Measurements from ENCODE around the gene CNIH2.

Gene CNIH2

DNA sequence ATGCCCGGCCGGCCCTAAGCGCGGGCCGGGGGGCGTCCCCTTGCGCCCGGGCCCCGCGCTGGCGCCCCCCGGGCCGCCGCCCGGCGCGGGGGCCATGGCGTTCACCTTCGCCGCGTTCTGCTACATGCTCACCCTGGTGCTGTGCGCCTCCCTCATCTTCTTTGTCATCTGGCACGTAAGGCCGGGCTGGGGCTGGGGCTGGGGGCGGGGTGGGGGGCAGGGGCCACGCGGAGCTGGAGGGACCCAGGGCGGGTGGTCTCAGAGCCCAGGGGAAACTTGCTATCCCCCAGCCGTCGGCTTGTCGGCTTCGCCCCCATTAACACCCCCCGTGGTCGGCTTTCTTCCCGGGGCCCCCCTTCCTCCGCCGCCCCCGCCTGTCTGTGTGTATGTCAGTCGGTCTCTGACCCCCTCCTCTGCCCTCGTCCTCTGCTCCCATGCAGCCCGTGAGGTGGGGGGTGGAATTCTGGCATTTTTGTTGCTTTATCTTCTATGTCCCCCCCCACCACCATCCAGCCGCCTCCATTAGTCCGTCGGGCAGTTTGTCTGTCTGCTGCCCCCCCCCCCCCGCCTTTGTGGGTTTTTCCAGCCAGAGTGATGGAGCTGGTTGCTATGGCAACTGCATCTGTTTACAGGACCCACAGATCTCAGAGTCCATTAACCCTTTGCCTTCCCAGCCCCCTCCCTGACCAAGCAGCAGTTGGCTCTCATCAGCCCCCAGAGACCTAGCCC is 552 bp downstream of the CNIH2 start:
- peak; percentile 50 for DNase-seq

DNA sequence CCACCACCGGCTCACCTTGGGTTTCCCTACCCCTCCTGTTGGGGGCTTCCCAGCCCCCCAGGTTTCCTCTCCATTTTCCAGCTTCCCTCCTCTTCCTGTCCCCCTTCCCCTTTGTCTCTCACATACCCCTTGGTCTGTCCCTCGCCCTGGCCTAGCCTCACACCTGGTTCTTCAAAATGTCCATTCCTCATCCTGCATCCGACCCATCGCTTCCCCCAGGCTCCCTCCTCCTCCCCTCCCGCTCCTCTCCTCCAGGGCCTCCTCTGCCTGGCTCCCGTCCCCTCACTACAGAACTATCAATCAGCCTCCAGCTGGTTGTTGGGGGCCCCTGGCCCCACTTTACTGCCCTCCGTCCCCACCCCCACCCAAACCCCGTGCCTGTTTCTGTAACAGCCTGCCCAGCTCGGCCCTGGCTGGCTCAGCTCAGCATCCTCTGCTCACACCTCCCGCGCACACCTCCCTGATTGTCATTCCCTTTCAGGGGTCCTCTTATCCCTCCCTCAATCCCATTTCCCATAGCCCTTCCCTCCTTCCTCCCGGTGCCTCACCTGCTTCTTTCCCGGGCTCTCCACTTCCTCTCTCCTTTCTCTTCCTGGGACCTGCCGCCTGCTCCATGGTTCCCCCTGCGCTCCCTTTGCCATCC is 1.2 kb downstream of the CNIH2 start:
- peak; percentile 71 for DNase-seq

DNA sequence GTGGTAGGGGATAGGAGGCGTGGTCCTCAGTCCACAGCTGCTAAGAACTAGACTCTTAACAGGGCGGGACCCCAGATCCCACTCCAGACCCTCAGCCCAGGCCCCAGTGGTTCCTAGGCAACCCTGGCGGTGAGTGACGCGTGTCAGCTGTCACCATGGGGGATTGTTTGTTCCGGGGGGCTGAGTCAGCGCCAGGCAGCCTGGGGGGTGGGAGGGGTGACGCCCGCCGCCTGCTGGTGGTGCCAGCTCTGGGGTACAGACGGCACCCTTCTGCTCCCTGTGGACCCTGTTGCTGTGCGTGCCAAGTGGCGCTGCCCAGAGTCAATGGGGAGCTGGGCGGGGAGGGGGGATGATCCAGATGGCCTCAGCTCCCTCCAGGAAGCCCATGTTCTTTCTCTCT is 2.5 kb downstream of the CNIH2 start:
- DNase-seq = peak; percentile 92

DNA sequence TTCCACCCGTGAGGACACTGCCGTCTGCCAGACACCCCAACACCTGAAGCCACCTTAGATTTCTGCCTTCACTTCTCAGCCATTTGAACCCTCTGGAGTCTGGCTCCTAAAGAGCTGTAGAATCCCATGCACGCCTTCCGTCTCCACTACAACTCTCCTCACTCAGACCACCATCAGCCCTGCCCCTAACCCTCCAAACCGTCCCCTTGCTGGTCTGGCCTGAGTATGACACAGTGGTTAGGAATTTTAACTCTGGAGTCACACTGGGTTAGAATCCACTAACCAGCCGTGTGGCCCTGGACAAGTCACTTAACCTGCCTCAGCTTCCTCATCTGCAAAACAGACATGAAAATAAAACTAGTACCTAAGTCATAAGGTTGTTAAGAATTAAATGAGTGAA is 3.0 kb downstream of the CNIH2 start:
- DNase-seq = no peak

DNA sequence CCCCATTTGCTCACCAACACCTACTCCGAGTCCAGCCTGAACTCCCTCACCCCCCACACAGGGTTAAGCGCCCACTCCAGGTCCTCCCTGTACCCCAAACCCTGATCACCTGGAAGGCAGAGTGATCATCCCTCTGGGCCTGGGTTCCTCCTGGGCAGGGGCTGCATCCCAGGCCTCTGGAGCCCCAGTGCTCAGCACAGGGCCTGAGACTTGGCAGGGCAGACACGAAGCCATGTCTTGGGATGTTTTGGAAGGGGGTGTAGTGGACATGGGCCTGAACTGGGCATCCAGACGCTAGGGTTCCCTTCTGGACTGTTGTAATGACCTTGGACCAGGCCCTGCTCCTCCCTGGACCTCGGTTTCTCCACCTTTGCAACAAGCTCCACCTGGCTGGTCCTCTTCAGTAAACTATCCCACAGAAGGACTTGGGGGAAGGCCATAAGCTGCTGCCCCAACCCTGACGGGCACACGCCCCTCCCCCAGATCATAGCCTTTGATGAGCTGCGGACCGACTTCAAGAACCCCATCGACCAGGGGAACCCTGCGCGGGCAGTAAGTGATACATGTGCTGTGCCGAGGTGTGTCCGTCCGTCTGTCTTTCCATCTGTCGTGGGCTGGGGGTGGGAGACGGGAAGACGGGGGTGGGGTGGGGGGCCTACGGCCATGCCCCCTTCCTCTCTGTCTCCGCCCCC is 3.9 kb downstream of the CNIH2 start:
- no peak for DNase-seq

DNA sequence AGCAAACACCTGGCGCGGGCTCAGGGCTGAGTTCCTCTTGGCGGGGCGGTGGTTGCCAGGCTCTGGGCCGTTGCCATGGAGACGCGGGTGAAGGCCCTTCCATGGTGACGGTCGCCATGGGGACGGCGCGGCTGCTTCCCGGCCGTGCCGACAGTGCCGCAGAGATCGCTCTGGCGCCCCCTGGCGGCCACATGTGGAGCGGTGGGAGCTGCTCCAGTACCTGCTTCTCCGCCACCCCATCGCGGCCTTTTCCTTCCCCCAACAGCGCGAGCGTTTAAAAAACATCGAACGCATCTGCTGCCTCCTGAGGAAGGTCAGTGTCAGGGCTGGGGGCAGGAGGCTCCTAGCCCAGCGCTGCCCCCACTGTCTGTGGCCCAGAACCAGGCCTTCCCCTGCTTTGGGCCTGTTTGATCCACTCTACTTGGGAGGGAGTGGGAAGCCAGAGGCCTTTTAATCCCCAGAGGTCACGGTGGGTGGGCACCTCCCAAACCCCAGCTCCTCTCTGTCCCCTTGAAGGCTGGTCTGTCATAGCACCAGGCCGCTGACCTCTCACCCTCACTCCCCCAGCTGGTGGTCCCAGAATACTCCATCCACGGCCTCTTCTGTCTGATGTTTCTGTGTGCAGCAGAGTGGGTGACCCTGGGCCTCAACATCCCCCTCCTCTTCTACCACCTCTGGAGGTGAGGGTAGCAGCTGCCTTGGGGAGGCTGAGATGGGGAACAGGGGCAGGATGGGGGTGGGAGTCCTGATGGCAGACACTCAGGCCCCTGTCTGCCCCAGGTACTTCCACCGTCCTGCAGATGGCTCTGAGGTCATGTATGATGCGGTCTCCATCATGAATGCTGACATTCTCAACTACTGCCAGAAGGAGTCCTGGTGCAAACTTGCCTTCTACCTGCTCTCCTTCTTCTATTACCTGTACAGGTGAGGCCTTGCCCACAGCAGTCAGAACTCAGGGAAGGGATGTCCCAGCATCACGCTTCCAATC is 4.8 kb downstream of the CNIH2 start:
- peak; percentile 97 for DNase-seq

DNA sequence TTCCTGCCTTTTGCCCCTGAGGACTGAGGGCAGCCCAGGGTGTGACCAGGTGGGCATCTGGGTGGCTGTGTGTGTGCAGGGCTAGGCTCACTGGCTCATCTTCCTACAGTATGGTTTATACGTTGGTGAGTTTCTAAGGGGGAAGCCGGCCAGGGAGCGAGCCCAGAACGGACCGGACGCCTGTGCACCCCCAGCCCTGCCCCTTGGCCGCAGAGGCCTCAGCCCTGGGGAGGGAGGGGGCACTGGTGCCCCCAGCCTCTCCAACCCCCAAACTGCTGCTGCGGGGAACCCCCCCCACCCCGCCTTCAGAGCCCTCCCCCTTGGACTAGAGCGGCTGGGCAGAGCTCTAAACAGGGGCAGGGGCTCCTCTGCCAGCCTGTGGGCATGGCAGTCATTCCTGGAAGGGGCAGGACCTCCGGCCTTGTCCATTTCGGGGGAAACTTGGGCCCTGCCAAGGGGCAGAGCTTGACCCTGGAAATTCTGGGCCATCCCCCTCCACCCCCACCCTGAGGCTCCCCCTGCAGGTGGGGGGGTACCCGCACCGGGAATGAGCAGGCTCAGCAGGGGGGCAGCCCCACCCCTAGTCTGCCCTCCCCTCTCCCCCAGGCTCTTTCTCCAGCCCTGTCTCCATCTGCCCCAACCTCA is 5.6 kb downstream of the CNIH2 start:
- no peak for DNase-seq

DNA sequence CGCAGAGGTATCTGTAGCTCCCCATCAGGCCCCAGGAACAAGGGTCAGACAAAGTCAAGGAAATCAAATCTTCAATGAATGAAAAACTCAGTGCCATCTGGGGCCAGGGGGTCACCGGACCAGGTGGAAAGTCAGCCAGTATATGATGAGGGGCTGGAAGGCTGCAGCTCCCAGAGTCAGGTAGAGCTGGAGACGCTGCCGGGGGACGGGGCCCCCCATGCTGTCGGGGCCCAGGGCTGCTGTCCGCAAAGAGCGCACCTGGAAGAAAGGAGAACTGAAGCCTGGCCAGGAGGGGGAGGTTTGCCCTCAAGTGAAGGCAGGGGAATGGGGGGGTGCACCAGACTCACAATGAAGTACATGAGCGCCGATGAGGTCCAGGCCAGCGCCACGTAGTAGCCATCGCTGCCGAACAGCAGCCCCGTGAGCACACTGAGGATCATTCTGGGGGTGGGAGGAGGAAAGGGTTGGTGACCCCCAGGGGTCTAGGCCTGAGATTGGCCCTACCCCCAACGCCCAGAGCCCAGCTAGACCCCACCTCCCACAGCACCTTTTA is 6.6 kb downstream of the CNIH2 start:
- no peak for DNase-seq

DNA sequence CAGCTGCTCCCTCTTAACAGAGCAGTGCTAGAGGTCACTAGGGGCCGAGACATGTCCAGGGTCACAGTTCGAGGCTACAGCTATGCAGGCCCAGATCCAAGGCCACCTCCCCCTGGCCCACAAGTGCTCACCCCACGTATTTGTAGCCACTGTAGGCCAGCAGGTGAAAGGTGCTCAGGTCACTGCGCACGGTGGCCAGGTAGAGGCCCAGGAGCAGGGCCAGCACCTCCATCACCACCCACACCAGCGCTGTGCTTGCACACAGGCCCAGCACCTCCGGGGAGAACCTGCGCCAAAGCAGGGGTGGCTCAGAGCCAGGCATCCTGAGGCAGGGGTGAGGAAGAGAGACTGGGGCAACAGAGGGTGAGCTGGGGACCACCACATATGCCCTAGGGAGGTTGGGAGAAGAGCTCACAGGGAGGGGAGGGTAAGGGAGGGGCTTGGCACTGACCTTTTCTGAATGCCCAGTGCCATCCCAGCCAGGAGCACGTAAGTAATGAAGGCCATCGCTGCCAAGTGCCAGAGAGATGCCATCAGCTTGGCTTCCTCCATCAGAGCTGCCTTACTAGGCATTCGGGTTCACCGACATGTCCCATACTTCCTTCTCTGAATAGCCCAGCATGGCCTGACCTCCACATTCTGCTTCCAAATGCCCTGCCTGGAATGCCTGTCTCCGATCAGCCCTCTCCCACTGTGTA is 7.4 kb downstream of the CNIH2 start:
- no peak for DNase-seq

DNA sequence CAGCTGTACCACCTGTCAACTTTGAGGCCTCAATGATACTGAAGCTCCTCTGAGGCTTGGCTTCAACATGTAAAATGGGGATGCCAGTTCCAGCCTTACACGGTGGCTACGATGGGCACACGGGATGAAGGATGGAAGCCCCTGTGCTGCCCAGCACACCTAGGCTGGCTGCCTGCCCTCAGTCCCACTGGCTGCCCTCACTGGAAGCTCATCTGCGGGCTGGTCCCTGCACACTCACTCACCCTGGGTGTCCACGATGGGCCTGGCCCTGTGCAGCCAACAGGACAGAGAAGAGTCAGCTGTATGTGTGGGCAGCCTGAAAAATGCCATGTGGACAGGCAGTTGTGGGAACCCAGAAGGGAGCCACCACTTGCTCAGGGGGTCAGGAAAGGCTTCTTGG is 8.7 kb downstream of the CNIH2 start:
- no peak for DNase-seq

DNA sequence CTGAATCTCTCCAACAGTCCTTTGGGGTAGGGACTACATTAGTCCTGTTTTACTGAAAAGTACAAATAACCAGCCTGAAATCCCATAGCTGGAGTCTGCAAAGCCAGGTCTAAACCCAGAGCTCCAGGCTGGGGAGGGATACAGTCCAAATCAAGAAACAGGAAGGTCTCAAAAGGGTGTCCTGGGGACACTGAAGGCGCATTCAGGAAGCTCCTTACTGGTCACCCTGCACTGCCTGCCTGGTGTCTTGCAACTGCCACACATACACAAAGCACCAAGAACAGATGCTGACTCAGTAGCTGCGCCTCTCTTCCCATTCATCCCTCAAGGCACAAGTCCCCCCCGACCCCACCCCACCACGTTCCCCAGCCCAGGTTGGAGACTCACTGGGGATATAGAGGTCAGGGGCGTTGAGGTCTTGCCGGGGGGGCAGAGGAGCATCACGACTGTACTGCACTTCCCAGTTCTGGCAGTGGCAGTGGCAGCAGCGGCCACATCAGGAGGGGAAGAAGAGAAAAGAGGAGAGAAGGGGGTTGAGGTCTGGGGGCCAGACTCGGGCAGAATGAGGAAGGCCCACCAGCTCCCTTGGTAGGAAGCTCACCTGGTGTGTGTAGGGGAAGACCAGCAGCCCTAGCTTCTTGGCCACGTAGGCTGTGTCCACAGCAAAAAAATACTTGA is 9.4 kb downstream of the CNIH2 start:
- DNase-seq = no peak

DNA sequence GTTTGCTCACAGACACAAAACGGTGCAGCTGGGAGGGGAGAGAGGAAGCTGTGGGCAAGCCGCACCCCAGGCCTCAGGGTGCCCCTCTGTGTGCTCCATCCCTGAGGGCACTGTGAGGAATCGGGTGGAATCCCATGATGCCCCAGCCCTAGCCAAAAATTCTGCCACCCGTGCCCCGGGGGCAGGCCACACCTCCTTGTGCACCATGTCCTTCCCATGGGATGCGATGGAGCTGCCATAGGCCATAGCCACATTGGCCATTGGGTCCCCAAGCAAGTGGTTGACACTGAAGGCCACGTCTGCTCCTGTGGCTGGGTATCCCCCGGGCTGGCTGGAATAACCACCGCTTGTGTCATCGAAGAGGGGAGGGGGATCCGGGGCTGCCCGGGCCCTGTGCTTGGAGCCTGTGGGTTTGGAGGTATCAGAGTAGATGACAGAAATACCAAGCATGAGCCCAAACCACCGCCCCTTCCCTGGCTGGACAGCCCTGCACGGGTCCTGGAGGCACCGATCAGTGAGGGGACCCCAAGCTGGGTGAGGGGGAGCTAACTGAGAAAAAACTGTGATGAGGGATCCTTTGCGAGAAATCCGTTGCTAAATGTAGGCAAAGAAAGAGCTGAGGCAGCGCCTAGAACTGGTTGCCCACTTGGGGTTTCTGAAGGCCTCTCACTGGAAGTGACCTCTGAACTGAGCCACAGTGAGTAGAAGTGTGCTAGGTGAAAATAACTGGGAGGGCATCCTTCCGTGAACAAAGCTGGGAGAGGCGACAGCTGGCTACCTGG is 10.1 kb downstream of the CNIH2 start:
- DNase-seq = no peak

DNA sequence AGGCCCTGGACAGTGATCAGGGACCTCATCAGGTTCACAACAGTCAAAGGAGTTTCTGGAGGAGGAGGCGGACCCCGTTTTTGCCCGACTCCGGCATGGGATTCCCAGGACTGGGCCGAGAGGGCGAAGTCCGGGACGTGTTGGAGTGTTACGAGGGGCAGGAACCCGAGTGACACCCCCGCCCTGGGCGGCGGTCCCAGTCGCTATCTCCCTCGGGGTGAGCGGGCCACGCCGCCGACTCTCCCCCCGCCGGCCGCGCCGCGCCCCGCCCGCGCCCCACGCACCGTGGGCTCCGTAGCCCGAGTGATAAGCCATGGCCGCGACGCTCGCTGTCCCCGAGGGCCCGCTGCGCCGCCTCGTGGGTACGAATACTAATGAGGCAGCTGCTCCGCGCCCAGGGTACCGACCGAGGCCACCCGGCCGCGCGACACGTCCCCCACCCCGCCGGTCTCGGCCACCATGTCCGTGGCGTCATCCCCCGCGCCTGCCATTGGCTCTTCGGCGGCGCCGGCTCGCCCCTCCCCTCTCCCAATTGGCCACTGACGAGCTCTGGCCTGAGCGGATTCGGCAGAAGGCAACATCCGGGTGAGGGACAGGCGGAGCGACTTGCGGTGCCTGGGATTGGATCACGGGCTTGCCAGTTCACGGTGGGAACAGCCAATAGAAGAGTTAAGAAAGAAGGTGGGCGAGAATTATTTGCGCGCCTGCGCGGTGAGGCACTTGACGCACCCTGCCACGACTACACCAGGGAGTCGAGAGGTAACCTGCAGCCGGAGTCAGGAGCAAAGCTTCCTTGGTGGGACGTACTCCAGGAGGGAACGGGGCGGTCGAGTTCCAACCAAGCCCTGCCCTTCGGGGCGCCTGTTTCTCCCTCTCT is 10.9 kb downstream of the CNIH2 start, which contains the start of gene YIF1A:
TSS of gene YIF1A (minus strand) at position 473 of the 877 bp plus-strand sequence. CDS start at position 315, 158 bp downstream.
- peak; percentile 99 for DNase-seq

DNA sequence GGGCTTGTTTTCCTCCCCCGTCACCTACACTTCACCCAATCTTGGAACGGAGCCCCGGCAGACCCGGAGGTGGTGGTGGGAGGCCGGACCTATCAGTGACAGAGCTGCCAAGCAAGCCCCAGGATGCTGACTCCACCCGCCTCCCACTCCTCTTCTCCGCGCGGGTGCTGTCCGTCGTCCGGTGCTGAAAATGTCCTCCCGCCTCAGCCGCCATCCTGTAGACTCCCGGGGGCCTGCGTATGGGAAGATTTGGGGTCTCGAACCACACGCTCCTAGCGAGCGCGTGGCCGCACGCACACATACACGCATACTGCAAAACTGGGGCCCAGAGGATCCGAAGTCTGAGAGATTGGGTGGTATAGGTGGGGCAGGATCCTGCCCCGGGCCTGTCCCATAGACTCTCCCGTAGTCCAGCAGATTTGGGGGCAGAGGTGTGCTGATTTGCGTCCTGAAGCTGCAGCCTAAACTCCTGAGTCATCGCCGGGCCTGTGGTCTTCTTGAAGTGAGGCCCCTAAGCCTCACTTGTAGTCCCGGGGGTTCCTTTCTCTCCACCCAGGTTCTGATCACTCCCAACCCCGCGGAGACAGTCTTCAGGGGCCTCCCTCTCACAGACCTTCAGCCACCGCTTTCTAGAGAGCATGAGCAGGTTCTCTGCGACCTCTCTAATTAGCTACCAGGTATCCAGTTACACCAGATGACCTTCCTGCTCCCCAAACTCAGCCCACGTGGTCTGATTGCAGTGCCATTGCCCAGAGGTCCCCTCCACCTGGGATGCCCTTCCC is 11.8 kb downstream of the CNIH2 start:
- DNase-seq = peak; percentile 44

DNA sequence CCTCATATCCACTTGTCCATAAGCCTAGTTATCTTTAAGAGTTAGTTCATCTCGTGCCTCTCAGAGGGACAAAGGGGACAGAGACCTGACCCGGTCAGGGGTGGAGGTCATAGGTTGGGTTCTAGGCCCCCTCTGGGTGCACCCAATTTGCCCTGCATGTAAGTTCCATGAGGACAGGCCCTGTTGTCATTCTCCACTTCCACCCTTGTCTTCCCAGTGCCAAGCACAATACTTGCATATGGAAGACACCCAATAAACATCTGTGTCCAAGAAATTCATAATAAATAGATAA is 12.3 kb downstream of the CNIH2 start:
- no peak for DNase-seq

DNA sequence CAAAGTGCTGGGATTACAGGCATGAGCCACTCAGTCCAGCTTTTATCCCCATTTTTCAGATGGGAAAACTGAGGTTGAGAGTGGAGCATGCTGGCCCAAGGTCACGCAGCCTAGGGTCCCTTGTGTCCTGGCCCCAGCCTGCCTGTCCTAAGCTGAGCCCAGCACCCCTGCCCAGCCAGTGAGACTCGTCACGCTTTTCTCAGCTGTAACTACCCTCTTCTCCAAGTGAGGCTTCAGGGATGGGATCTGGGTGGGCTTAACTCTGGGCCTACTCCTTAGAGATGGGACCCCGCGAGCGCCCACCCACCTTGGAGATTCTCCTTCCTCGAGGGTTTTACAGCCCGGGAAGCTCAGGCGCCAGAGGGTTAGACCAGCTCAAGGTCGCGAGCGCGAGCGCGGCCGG is 13.3 kb downstream of the CNIH2 start:
- DNase-seq = no peak

DNA sequence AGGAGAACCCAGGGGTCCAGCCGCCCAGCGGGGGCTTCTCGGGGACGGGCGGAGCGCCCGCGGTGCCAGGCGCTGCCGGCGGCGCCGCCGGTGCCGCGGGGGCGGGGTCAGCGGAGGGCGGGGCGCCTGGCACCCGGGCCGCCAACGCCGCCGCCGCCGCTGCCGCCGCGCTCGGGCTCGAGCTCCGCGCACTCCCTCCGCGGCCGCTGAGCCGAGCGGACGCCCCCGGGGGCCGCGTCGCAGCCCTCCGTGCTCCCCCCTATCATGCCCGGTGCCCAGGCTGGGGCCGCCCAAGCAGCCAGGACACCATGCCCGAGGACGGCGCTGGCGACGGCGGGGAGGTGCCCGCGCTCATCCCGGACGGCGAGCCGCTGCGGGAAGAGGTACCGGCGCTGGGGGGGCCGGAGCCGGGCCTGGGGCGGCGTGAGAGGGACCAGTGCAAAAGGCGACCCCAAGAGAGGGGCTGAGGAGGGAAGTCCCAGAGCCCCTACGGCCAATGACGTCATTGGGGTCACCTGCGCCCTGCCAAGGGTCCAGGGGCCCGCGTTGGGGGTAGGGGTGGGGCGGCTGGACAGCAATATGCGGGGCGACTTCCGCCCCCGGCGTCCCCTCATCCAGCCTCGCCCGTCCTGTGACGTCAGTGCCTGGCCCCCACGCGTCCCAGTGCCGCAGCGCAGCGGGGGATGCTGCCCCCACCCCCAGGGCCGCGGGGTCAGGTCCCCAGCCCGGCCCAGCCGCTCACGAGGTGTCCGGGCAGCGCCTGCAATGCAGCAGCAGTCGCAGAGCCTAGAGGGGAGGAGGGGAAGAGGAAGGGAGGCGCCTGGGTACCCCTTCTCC is 13.9 kb downstream of the CNIH2 start, which contains the start of gene TMEM151A:
TSS of gene TMEM151A (plus strand) at position 189 of the 837 bp plus-strand sequence. CDS start at position 309, 120 bp downstream.
- DNase-seq = no peak
